MG63 (cell line): ENCODE results near the gene CP. TPM values are rescaled to one million over a fixed set of nuclear protein-coding genes. Genes with fewer than 3 reads are reported as not detected.

Experiments used
- total RNA-seq: library from RNA; depleted of rRNA; stranded (reverse); fragments of >200 nt; shearing (Covaris generic); gene quantifications from 2 replicates; pipeline ENCODE4 v1.2.3, GENCODE V29; 2014; ENCODE audit warnings: low replicate concordance; rRNA removed

CP gene
- total RNA-seq, 1 experiment from 2014 or later, result not detected

Other genes starting within 250 kb of the CP start
- 76.3 and 96.1 TPM in 2 replicates for gene GYG1, start 230.3 kb downstream of the CP start, total RNA-seq
- 39.6 and 61.6 TPM in 2 replicates for gene HLTF, start 135.3 kb downstream of the CP start, total RNA-seq
- 21.1 and 26.4 TPM in 2 replicates for gene HPS3, start 92.2 kb downstream of the CP start, total RNA-seq
- gene TM4SF18, start 111.8 kb upstream of the CP start, total RNA-seq, result 4.5 and 6.4 TPM in 2 replicates
- gene TM4SF1, start 155.8 kb upstream of the CP start, total RNA-seq, result 408 and 422 TPM in 2 replicates